ENCODE measurements around the gene ZFP37. TPM values are rescaled to one million over a fixed set of nuclear protein-coding genes. Genes with fewer than 3 reads are reported as not detected.
"Not testable (repeated sequence)": the region's sequence is repeated elsewhere in the genome, so short reads cannot be mapped to it uniquely, and the experiment has no call there.

ZFP37 gene
- polyA plus RNA-seq (ENCODE audit: insufficient read length), result 13.8 TPM
- long read RNA-seq, donor 1, full-length matches to known transcripts, result 4 of 4 reads
- long read RNA-seq, donor 1, partial matches to known transcripts, result 0 of 4 reads
- long read RNA-seq, donor 1, other reads (novel, unspliced or antisense), result 0 of 4 reads
- long read RNA-seq, donor 2, full-length matches to known transcripts, result 2 of 2 reads
- long read RNA-seq, donor 2, partial matches to known transcripts, result 0 of 2 reads
- long read RNA-seq, donor 2, other reads (novel, unspliced or antisense), result 0 of 2 reads
- long read RNA-seq, donor 3, full-length matches to known transcripts, result 3 of 3 reads
- long read RNA-seq, donor 3, partial matches to known transcripts, result 0 of 3 reads
- long read RNA-seq, donor 3, other reads (novel, unspliced or antisense), result 0 of 3 reads
- long read RNA-seq, donor 4, result 0 reads
- long read RNA-seq, donor 5, full-length matches to known transcripts, result 5 of 5 reads
- long read RNA-seq, donor 5, partial matches to known transcripts, result 0 of 5 reads
- long read RNA-seq, donor 5, other reads (novel, unspliced or antisense), result 0 of 5 reads
- long read RNA-seq, donor 6, full-length matches to known transcripts, result 4 of 4 reads
- long read RNA-seq, donor 6, partial matches to known transcripts, result 0 of 4 reads
- long read RNA-seq, donor 6, other reads (novel, unspliced or antisense), result 0 of 4 reads
- long read RNA-seq, donor 7, full-length matches to known transcripts, result 5 of 5 reads
- long read RNA-seq, donor 7, partial matches to known transcripts, result 0 of 5 reads
- long read RNA-seq, donor 7, other reads (novel, unspliced or antisense), result 0 of 5 reads
- long read RNA-seq, donor 8, result 0 reads

GRCh38 chr9:113056191-113057106 is at the start of gene ZFP37:
TSS of gene ZFP37 (minus strand) at chr9:113056724. CDS start at chr9:113056688, 36 bp downstream.
- peak; percentile 93 for DNase-seq

GRCh38 chr9:113105345-113105744 is 48.8 kb upstream of the ZFP37 start:
- not testable (repeated sequence) for DNase-seq

DNA sequence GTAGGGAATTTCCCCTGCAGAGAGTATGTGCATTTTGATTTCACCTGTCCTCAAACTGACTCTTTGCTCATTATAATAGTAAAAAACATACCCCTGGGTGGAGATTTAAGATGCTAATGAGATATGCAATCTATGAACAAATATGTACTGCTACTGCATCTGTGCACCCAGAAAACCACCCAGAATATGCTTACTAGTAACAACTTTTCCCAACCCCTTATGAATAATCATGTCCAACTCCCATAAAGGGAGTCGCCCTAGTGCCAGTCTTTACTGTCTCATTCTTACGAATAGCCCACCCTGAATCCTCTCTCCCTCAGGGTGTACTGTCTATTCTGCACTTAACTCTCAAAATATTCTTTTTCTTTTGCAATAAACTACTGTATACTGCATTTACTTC is 39.0 kb upstream of the ZFP37 start:
- DNase-seq, result no peak

DNA sequence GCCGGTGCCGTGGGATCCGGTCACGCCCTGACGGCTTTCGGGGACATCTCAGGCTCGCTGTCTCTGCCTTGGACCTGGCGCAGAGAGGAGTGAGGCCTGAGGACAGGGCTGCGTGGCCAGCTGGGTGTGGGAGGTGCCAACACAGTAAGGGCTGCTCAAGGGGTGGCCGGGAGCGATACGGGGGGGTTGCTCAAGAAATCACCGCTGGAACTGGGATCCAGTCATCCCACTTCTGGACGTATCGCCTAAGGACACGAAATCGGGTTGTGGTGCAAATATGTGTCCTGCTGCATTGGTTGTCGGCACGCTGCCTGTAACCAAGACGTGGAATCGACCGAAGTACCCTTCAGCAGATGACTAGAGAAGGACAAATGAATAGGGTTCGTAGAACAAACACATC is 33.4 kb upstream of the ZFP37 start:
- DNase-seq, result not testable (repeated sequence)

DNA sequence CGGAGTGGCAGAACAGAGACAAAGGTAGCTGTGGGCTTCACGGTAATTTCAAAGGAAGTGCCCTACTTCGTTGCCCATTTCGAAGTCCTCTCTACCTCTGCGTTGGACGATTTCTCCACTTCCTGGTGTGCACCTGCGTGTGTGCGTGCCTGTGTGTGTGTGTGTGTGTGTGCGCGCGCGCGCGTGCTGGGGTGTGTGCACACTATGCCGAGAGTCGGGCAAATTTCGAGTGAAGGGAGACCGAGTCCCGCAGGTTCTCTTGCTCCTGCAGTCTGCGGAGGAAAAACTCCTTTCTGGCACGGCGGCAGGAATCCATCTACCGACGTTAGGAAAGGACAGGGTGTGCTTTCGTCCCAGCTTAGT is 32.6 kb upstream of the ZFP37 start:
- DNase-seq, result not testable (repeated sequence)

DNA sequence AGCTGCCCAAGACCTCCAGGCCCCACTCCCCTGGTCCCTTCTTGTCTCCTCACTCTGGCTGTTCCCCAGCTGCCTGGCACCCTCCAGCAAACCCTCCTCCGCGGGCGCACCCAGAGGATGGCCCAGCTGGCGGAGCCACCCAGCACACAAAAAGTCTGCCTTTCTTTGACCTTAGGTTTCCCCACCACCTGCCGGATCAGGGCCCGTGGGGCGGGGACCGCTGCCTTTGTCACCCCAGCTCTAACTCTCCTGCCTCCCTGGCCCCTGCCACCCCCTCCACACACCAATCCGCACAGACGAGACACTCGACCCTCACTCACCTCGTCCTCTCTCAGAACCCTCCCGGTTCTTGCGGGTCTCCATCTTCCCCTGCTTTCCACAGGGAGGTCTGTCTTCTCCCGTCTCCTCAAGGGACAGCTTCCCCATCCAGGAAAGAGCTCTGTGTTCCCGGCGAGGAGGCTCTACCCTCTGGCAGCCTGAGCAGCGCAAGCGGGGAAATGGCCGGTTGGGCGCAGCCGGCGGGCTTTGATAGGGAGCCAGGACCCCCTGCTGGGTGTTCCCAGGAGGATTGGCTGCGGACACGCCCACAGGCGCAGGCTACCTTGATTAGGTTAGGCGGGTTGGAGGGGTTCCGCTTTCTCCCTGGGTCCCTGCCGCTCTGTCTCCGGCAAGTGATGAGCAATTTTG is 32.1 kb upstream of the ZFP37 start:
- DNase-seq, result not testable (repeated sequence)

DNA sequence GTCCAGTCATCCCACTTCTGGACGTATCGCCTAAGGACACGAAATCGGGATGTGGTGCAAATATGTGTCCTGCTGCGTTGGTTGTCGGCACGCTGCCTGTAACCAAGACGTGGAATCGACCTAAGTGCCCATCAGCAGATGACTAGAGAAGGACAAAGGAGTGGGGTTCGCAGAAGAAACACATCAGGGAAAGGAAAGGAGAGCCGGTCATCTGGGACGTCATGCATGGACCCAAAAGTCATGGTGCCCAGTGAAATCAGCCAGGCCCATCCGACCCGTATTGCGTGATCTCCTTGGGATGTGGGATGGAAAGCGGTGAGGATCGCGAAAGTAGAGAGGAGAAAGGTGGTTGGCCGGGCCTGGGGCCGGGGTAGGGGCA is 6.4 kb upstream of the ZFP37 start:
- not testable (repeated sequence) for DNase-seq

GRCh38 chr9:113062256-113062931 is 5.9 kb upstream of the ZFP37 start:
- DNase-seq, result not testable (repeated sequence)

DNA sequence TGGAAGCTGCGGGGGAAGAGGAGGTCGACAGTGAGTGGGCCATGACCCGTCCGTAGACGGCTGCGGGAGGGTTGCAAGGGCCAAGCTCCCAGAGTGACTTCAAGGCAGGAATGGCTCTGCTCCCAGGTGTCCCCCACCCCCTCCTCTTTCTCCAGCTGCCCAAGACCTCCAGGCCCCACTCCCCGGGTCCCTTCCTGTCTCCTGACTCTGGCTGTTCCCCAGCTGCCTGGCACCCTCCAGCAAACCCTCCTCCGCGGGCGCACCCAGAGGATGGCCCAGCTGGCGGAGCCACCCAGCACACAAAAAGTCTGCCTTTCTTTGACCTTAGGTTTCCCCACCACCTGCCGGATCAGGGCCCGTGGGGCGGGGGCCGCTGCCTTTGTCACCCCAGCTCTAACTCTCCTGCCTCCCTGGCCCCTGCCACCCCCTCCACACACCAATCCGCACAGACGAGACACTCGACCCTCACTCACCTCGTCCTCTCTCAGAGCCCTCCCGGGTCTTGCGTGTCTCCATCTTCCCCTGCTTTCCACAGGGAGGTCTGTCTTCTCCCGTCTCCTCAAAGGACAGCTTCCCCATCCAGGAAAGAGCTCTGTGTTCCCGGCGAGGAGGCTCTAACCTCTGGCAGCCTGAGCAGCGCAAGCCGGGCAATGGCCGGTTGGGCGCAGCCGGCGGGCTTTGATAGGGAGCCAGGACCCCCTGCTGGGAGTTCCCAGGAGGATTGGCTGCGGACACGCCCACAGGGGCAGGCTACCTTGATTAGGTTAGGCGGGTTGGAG is 4.7 kb upstream of the ZFP37 start:
- DNase-seq, result not testable (repeated sequence)

- DNase-seq, result not testable (repeated sequence)
Measured at GRCh38 chr9:113059581-113060284, 3.2 kb upstream of the ZFP37 start.

- no peak for DNase-seq
Measured at GRCh38 chr9:113057193-113057592, 669 bp upstream of the ZFP37 start.

DNA sequence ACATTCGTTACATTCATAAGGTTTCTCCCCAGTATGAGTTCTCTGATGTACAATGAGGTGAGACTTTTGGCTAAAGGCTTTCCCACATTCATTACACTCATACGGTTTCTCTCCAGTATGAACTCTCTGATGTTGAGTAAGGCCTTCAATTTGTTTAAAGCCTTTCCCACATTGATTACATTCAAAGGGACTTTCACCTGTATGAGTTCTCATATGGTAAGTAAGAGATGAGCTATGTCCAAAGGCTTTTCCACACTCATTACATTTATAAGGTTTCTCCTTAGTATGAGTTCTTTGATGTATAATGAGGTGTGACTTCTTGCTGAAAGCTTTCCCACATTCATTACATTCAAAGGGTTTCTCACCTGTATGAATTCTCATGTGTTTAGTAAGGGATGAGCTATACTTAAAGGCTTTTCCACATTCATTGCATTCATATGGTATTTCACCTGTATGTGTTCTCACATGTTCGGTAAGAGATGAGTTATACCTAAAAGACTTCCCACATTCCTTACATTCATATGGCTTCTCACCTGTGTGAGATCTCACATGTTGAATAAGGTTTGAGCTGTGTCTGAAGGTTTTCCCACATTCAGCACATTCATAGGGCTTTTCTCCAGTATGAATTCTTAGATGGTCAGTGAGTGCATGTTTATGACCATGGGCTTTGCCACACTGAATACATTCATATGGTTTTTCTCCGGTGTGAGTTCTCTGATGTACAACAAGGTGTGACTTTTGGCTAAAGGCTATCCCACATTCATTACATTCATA is 13.5 kb downstream of the ZFP37 start:
- no peak for DNase-seq

DNA sequence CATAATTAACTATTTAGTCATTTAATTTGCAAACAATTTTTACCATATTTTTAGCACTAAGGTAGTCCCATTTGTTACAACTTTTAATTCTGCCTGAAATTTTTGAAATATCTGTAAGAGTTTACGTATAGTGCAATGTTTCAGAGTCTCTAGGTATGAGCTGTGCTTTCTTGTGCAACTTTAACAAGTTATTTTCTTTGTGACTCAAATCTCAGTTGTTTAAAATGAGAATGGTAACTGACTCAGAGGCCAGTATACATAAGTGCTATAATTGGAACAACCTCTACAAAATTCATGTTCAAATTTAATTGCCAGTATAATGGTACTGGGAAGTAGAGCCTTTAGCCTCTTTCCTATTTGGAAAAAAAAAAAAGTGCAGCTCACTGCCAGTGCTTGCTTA is 30.3 kb downstream of the ZFP37 start:
- no peak for DNase-seq

GRCh38 chr9:113018247-113018646 is 38.3 kb downstream of the ZFP37 start:
- DNase-seq, result no peak

DNA sequence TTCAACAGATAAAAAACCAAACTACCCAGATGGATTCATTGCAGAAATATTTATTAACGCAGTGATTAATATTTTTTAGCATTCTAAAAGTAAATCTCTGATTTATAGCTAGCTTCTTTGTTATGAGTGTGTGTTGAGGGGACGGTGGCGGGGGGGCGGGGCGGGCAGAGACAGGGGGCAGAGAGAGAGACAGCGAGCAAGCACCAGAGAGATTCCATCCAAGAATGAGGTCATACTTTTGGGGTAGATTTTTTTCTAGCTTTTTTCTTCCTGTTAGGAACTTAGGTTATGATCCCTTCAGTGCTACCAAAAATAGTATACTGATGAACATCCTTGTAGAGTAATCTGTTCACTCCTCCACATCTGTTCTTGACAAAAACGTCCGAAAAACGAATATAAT is 44.0 kb downstream of the ZFP37 start:
- peak; percentile 3 for DNase-seq

DNA sequence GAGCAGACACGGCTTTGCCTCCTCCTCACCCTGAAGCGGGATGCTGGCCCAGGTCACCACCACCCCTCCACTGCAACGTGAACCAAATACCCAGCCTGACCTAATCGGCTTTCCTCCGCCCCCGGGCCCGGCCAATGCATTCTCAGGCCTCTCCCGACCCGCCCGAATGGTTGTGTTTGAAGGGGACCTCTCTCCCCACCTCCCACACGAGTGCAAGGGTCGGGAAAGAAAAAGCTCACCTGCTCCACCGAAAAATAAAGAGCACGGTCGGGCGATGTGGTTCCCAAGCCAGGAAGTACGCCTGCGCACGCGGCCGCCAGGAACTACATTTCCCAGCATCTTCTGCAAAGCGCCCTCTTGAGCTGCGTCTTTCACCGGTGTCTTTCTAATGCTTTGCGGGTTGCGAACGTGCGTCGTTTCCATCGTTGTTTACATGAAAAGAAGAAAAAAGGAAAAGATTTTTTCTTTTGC is 44.6 kb downstream of the ZFP37 start, which contains the start of gene ZNF883:
ZNF883 (minus strand) TSS at position 282 of the 471 bp plus-strand sequence.
- DNase-seq, result peak; percentile 80

DNA sequence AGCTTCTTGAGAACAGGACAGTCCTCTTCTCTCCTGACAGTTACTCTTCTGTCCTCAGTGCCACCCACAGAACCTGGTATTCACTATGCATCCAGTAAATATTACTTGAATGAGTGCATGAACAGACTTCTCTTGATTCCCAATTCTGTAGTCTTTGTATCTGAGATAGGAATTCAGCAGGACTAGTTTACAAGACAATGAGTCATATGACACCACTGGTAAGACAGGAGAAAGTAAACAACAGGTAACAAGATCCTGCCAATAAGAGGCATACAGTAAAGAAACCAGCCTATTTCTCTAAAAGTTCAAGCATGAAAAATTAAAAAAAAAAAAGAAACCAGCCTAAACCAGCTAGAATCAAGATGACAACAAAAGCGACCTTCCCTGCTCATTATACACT is 50.7 kb downstream of the ZFP37 start:
- DNase-seq, result no peak

GRCh38 chr9:112997236-112997941 is 59.1 kb downstream of the ZFP37 start:
- DNase-seq, result no peak

All from left kidney (tissue), 8 donors.